Neural cell (in vitro differentiated cells): ENCODE data around the gene EFS.

Experiments
- EP300 ChIP-seq: fragments of 450-650 bp; conservative IDR thresholded peaks from 2 replicates; pipeline ENCODE4 v1.6.1; 2014; ENCODE audit warnings: antibody characterized with exemption, mild to moderate bottlenecking, moderate library complexity; ENCODE audit not compliant: poor library complexity, severe bottlenecking
- EZH2 ChIP-seq: fragments of 200-600, 300-800 bp; shearing (Covaris generic), sonication (generic); IDR thresholded peaks from 2 replicates; pipeline ENCODE4 v1.6.1; 2014; ENCODE audit warnings: antibody characterized with exemption, low read length, borderline replicate concordance, mild to moderate bottlenecking; ENCODE audit not compliant: insufficient read depth, poor library complexity, severe bottlenecking
- POLR2AphosphoS5 ChIP-seq: IDR thresholded peaks from 2 replicates; pipeline ENCODE4 v1.6.1; 2012
- RAD21 ChIP-seq: fragments of 450-650 bp; conservative IDR thresholded peaks from 2 replicates; pipeline ENCODE4 v1.6.1; 2014; ENCODE audit warnings: antibody characterized with exemption, mild to moderate bottlenecking, moderate library complexity
- SMC3 ChIP-seq: fragments of 450-650 bp; conservative IDR thresholded peaks from 2 replicates; pipeline ENCODE4 v1.6.1; 2014; ENCODE audit warnings: antibody characterized with exemption, mild to moderate bottlenecking, moderate library complexity; ENCODE audit not compliant: poor library complexity
- TF ChIP-seq, protein P1 (sequence below): fragments of 450-650 bp; IDR thresholded peaks from 2 replicates; pipeline ENCODE4 v1.5.1; 2014; ENCODE audit warnings: antibody characterized with exemption, mild to moderate bottlenecking, moderate library complexity; ENCODE audit not compliant: poor library complexity, severe bottlenecking

DNA sequence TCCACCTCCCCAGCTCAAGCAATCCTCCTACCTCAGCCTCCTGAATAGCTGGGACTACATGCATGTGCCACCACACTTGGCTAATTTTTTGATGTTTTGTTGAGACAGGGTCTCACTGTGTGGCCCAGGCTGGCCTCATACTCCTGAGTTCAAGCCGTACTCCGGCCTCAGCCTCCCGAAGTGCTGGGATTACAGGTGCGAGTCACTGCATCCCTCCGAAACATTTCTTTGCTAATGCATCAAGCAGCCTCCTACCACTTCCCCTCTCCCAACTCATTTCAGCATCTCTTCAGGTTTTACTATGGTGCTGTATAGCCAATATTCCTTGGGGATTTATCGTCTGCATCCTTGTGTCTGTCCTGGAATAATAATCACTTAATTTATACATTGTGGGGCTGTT, 10.0 kb downstream of the EFS start:
- TF ChIP-seq POLR2AphosphoS5 (no peak), RAD21 (no peak), SMC3 (no peak), EP300 (no peak), EZH2 (no peak)
- TF ChIP-seq, protein P1, sequence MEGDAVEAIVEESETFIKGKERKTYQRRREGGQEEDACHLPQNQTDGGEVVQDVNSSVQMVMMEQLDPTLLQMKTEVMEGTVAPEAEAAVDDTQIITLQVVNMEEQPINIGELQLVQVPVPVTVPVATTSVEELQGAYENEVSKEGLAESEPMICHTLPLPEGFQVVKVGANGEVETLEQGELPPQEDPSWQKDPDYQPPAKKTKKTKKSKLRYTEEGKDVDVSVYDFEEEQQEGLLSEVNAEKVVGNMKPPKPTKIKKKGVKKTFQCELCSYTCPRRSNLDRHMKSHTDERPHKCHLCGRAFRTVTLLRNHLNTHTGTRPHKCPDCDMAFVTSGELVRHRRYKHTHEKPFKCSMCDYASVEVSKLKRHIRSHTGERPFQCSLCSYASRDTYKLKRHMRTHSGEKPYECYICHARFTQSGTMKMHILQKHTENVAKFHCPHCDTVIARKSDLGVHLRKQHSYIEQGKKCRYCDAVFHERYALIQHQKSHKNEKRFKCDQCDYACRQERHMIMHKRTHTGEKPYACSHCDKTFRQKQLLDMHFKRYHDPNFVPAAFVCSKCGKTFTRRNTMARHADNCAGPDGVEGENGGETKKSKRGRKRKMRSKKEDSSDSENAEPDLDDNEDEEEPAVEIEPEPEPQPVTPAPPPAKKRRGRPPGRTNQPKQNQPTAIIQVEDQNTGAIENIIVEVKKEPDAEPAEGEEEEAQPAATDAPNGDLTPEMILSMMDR: no peak
